Esophagus muscularis mucosa (tissue), 4 donors: ENCODE data around the gene PTCD3. TPM values are rescaled to one million over a fixed set of nuclear protein-coding genes. Genes with fewer than 3 reads are reported as not detected.

ENCODE experiments used
- DNase-seq: peaks from one replicate; pipeline ENCODE4 v3.0.0-alpha.2; 2017; ENCODE audit errors: extremely low spot score
- H3K27ac ChIP-seq, 4 donors: fragments of 200-600 bp; sonication (generic); replicated peaks in 1 of 4; 1 replicate in 3 of 4; 2 replicates in 1 of 4; pipeline ENCODE4 v1.5.1; 2016 to 2019; ENCODE audit warnings: mild to moderate bottlenecking in 1 of 4
- H3K27me3 ChIP-seq, 4 donors: fragments of 200-600 bp; sonication (generic); one replicate each; pipeline versions ENCODE4 v1.5.1 to v1.6.0; 2016 to 2019
- H3K36me3 ChIP-seq, 4 donors: fragments of 200-600 bp; sonication (generic); one replicate each; pipeline ENCODE4 v1.5.1; 2016 to 2019
- H3K4me1 ChIP-seq, 4 donors: fragments of 200-600 bp; sonication (generic); one replicate each; pipeline ENCODE4 v1.5.1; 2016 to 2019
- H3K4me3 ChIP-seq, 4 donors: fragments of 200-600 bp; sonication (generic); 1 replicate in 2 of 4; 2 replicates in 2 of 4; pipeline ENCODE4 v1.5.1; 2016 to 2019; ENCODE audit warnings: mild to moderate bottlenecking in 4 of 4, moderate library complexity in 1 of 4
- H3K9me3 ChIP-seq, 4 donors: fragments of 200-600 bp; sonication (generic); 1 replicate in 3 of 4; 2 replicates in 1 of 4; pipeline ENCODE4 v1.5.1; 2016 to 2019
- CTCF ChIP-seq, 3 experiments: fragments of 200-600 bp in 2 of 3; fragments of 450-650 bp in 1 of 3; sonication (generic) in 2 of 3; IDR thresholded peaks; one replicate each; pipeline ENCODE4 v1.5.1; 2017 to 2019; ENCODE audit warnings: antibody characterized with exemption in 3 of 3, mild to moderate bottlenecking in 2 of 3, moderate library complexity in 1 of 3
- EP300 ChIP-seq: sonication (generic); formaldehyde crosslinking; IDR thresholded peaks from one replicate; pipeline ENCODE4 v1.6.1; 2017; ENCODE audit warnings: antibody characterized with exemption
- POLR2A ChIP-seq: fragments of 450-650 bp; IDR thresholded peaks from one replicate; pipeline ENCODE4 v1.6.1; 2017; ENCODE audit warnings: antibody characterized with exemption, moderate library complexity, mild to moderate bottlenecking, low read depth
- POLR2AphosphoS5 ChIP-seq, 2 donors: sonication (generic); formaldehyde crosslinking; IDR thresholded peaks; one replicate each; pipeline ENCODE4 v1.6.1; 2017; ENCODE audit warnings: antibody characterized with exemption in 2 of 2
- WGBS: methylation state at CpG from one replicate; pipeline ENCODE4 v1.1.5; 2018; 5-methylcytosine and 5-hydroxymethylcytosine counted together
- intact Hi-C: fragments of 100-400 bp; cut with DNase I; formaldehyde crosslinking; loops from one replicate; pipeline ENCODE4 v1.15.1; 2023
- total RNA-seq, 4 donors: library from RNA; depleted of rRNA; stranded (reverse); fragments of >200 nt; gene quantifications; one replicate each; pipeline versions ENCODE4 v1.1.0 to v1.2.1, GENCODE V29; 2016

The PTCD3 gene
- total RNA-seq, 4 donors from 2014 or later = 40.4 to 65.1 (median 45.5) TPM

GRCh38 chr2:86079981-86080911 lies 25.8 kb upstream of the PTCD3 start:
- TF ChIP-seq POLR2A = no peak
- no peak for TF ChIP-seq EP300
- TF ChIP-seq CTCF (IDR thresholded peaks at IDR 0.05) = peak; percentile 75 to 84 (median 81)
- TF ChIP-seq POLR2AphosphoS5 (IDR thresholded peaks at IDR 0.05) = peak in 1 of 2 donors; percentile 9
- Histone ChIP-seq H3K4me1 (peaks cover 8 to 39% (median 26%) of the 10 kb centered on the region in 4 donors), H3K27me3 (no peaks in the 10 kb centered on the region), H3K36me3 (peaks cover 12 to 81% (median 49%) of the 10 kb centered on the region in 4 donors), H3K9me3 (no peaks in the 10 kb centered on the region), H3K4me3 (no peak overlapping the region), H3K27ac (no peak overlapping the region)
- DNase-seq = no peak
- WGBS = 40% methylated on average over 9 of the region's 14 CpGs
- intact Hi-C loops = loop anchor here (2.0 to 10.0 kb wide), 3 partner anchors 193 to 355 kb away; no protein-coding TSS in a partner anchor

GRCh38 chr2:86081724-86082123 lies 24.3 kb upstream of the PTCD3 start:
- peak; percentile 57 for DNase-seq
- Histone ChIP-seq H3K36me3 (peaks cover 24 to 86% (median 57%) of the 10 kb centered on the region in 4 donors), H3K4me3 (no peak overlapping the region), H3K9me3 (no peaks in the 10 kb centered on the region), H3K27me3 (no peaks in the 10 kb centered on the region), H3K4me1 (peaks cover 8 to 26% (median 14%) of the 10 kb centered on the region in 4 donors), H3K27ac (no peak overlapping the region)
- TF ChIP-seq POLR2AphosphoS5 (IDR thresholded peaks at IDR 0.05) (no peak), EP300 (no peak), CTCF (IDR thresholded peaks at IDR 0.05) (no peak), POLR2A (no peak)
- intact Hi-C loops = loop anchor here (2.0 kb wide), 2 partner anchors 195 to 257 kb away; no protein-coding TSS in a partner anchor
- WGBS = 91% methylated on average over 4 of the region's 4 CpGs

- no peak overlapping the region for H3K27ac ChIP-seq
- peaks cover 31 to 86% (median 57%) of the 10 kb centered on the region in 4 donors for H3K36me3 ChIP-seq
- TF ChIP-seq CTCF (IDR thresholded peaks at IDR 0.05) = no peak
- H3K27me3 ChIP-seq = no peaks in the 10 kb centered on the region
- H3K4me3 ChIP-seq = no peak overlapping the region
- H3K9me3 ChIP-seq = no peaks in the 10 kb centered on the region
- peak; percentile 87 for DNase-seq
- WGBS = 86% methylated on average over 5 of the region's 5 CpGs
- intact Hi-C loops = no loop called here
- H3K4me1 ChIP-seq = peaks cover 8 to 19% (median 11%) of the 10 kb centered on the region in 4 donors
Observed at GRCh38 chr2:86082756-86083155, 23.3 kb upstream of the PTCD3 start.

- TF ChIP-seq POLR2AphosphoS5 (IDR thresholded peaks at IDR 0.05) (no peak), CTCF (IDR thresholded peaks at IDR 0.05) (peak in 1 of 3 experiments; percentile 41)
- intact Hi-C loops = no loop called here
- DNase-seq = no peak
- Histone ChIP-seq H3K27me3 (no peaks in the 10 kb centered on the region), H3K36me3 (peaks cover 46 to 85% (median 66%) of the 10 kb centered on the region in 4 donors), H3K27ac (no peak overlapping the region), H3K4me3 (no peak overlapping the region), H3K4me1 (no peaks in the 10 kb centered on the region), H3K9me3 (no peaks in the 10 kb centered on the region)
- WGBS = 84% methylated on average over 13 of the region's 14 CpGs
Observed at GRCh38 chr2:86087936-86088850, 17.8 kb upstream of the PTCD3 start.
